K562 (cell line): ENCODE data around the gene SORBS2.

ENCODE experiments used
- CTCF ChIP-seq, 3 experiments: IDR thresholded peaks in 2 of 3; conservative IDR thresholded peaks in 1 of 3; 2 replicates each; pipeline ENCODE4 v1.5.1; 2011 to 2012; ENCODE audit warnings: low read length in 3 of 3, mild to moderate bottlenecking in 3 of 3, control low read depth in 2 of 3, improper control_type of control experiment in 1 of 3, inconsistent platforms in 1 of 3, low read depth in 1 of 3, mixed read lengths in 1 of 3, moderate library complexity in 1 of 3; ENCODE audit not compliant: insufficient read depth in 2 of 3
- EP300 ChIP-seq: IDR thresholded peaks from 2 replicates; pipeline ENCODE4 v1.6.1; 2012; ENCODE audit warnings: low read length, improper control_type of control experiment

GRCh38 chr4:185538806-185539205 lies 273.2 kb downstream of the SORBS2 start:
- TF ChIP-seq CTCF (IDR thresholded peaks at IDR 0.05 in 2 of 3, conservative IDR thresholded peaks at IDR 0.05 in 1 of 3; ENCODE audit: insufficient read depth in 2 of 3, low read depth in 1 of 3, low read length in 3 of 3) (no peak), EP300 (no peak)
